GM19240 (cell line): ENCODE data around the gene SLCO4A1.

Source experiments
- DNase-seq: peaks from one replicate; pipeline ENCODE4 v3.0.0; 2011; ENCODE audit warnings: low spot score; ENCODE audit not compliant: insufficient read length

The SLCO4A1 gene, protein sequence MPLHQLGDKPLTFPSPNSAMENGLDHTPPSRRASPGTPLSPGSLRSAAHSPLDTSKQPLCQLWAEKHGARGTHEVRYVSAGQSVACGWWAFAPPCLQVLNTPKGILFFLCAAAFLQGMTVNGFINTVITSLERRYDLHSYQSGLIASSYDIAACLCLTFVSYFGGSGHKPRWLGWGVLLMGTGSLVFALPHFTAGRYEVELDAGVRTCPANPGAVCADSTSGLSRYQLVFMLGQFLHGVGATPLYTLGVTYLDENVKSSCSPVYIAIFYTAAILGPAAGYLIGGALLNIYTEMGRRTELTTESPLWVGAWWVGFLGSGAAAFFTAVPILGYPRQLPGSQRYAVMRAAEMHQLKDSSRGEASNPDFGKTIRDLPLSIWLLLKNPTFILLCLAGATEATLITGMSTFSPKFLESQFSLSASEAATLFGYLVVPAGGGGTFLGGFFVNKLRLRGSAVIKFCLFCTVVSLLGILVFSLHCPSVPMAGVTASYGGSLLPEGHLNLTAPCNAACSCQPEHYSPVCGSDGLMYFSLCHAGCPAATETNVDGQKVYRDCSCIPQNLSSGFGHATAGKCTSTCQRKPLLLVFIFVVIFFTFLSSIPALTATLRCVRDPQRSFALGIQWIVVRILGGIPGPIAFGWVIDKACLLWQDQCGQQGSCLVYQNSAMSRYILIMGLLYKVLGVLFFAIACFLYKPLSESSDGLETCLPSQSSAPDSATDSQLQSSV

DNA sequence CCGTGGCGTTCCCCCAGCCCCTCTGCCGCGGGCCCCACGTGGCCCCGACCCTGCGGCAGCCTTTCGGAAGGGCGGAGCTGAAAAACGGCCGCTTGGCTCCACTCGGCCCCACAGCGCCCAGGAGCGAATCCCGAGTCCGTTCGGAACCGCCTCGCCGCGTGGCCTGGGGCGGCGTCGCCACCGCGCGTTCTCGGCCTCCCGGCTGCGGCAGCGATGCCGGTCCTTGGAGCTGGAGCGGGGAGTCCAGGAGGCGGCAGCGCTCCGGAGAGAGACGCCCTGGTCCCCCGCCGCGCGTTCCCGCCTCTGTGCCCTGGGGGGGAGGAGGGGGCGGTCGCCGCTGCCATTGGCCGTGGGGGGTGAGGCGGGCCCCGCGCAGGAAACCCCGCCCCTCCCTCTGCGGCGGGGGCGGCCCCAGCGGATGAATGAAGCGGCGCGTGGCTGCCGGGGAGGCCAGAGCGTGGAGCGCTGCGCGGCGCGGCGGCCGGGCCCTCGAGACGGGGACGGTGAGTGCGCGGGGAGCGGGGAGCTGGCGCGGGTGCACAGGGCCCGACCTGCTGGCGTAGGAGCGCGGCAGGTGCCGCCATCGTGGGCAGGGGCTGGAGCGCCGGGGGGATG lies at the start of gene SLCO4A1:
TSS of gene SLCO4A1 (plus strand) at position 453 of the 615 bp plus-strand sequence. CDS start 13,952 bp downstream, outside the sequence.
- DNase-seq, result peak; percentile 85

DNA sequence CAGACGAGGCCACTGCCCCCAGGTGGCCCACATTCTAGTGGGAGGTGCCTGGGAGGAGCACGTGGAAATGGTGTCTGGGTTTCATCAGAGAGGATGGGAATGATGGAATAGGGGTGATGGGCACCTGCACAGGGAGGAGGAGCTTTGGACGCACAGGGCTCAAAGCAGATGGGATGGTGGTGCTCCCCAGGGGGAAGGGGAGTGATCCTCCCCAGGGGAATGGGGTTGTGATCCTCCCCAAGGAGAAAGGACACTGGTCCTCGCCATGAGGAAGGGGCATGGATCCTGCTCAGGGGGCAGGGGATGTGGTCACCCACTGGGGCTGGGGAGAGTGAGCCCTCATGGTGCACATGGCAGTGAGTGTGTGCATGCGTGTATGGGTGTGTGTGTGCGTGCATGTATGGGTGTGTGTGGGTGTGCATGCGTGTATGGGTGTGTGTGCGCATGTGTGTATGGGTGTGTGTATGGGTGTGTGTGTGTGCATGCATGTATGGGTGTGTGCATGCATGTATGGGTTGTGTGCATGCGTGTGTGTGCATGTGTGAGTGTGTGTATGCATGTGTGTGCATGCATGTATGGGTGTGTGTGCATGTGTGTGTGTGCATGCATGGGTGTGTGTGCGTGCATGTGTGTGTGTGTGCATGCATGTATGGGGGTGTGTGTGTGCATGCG lies 49.7 kb upstream of the SLCO4A1 start:
- no peak for DNase-seq

DNA sequence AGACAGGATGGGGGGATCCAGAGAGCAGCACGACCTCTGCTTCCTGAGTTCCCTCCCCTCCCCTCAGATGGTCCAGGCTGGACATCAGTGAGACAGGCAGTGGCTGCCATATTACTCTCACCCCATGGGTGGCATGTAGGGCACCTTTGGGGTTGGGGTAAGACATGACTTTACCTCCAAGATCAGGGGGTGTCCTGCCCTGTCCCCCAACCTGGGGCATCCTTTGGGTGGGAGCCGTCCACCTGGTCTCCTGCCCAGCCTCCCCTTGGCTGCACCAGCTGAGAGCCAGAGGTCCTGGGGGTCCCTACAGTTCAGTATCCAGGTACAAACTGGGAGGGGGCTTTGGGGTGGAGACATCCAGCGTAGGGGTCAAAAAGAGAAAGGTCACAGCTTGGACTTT lies 48.7 kb upstream of the SLCO4A1 start:
- DNase-seq, result no peak

DNA sequence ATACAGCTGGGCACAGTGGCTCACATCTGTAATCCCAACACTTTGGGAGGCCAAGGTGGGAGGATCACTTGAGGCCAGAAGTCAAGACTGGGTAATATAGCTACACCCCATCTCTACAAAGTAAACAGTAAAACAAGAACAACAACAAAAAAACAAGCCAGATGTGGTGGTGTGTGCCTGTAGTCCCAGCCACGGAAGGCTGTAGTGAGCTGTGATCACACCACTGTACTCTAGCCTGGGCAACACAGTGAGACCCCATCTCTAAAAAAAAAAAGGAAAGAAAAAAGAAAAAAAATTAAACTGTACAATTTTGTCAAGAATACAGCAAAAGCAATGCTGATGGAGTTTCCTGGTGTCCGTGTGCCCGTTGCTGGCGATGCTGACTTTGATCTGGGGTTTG lies 47.2 kb upstream of the SLCO4A1 start:
- DNase-seq, result no peak

DNA sequence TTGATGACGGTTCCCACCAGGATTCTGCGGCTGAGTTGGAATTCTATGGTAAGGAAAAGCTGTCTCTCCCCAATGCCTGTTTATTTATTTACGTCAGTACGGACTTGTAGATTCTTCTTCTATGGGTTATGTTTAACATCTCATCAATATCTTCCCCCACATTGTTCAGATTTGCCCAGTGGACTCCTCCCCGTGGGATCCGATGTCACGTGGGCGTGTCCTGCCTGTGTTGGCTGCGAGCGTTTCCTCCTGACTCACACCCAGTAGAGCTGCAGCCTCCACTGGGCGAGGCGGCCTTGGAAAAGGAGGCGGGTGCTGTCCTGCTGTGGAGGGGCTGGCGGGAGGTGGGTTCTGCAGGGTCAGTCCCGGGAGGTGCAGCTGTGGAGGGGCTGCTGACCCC lies 46.8 kb upstream of the SLCO4A1 start:
- DNase-seq, result no peak

DNA sequence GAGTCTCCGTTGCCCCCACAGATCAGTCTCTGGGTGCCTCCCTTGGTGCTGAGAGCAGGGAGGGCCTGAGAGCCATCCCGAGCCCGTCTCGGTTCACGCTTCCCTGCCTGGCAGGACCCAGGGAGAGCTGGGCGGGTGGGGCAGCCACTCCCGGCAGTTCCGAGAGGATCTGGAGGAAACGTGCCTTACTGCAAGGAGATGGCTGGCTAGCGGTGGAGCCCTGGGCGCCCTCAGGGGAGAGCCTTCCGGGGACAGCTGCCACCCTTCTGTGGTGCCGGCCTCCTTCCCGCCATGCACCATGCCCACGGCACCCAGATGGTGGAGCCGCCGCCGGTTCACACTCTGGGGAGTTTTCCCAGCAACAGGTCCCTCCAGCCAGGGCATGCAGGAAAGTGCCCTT lies 45.8 kb upstream of the SLCO4A1 start:
- no peak for DNase-seq

DNA sequence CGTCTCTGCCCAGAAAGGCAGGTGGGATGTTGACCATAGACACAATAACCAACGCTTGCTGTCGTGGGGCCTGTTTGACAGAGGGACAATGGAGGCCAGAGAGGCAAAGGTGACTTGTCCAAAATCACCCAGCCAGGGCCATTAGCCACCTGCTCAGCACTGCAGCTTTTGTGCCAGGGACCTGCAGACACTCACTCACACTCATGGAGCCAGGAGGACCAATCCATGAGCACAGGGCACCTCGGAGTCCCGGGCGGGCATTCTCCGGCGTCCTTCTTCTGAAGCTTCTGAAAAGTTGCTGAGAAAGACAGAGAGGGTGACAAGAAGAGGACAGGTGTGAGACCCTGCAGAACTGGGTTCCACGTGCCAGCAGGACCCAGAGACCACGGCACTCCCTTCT lies 45.4 kb upstream of the SLCO4A1 start:
- DNase-seq, result no peak

DNA sequence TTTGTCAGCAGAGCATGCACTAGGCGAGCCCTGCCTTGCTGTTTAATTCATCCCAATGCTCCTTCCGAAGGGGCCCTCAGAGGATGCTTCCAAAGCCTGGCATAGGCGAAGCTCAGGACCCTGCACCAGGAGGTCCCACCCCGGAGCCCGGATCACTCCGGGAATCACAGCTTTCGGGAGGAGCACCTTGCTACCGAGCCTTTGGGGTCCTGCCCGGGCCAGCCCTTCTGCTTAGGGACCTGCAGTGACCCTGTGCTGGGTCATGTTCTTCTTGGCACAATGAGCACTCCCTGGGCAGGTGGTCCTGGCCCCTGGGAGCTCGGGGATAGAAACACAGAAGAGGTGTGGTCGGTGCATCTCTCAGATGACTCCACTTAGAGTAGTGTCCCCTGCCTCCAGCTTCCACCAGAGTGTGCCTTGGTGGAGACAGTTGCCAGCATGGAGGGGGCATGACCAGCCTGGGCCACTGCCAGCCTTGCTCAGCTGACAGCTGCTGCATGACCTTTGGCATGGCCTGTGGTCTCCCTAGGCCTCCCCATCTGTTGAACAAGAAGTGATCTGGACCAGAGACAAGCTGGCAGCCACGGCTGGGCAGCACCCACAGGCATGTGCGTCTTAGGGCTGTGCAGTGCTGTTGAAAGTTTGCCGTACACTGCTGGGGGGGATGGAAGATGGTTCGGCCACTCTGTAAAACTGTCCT lies 44.7 kb upstream of the SLCO4A1 start:
- no peak for DNase-seq

DNA sequence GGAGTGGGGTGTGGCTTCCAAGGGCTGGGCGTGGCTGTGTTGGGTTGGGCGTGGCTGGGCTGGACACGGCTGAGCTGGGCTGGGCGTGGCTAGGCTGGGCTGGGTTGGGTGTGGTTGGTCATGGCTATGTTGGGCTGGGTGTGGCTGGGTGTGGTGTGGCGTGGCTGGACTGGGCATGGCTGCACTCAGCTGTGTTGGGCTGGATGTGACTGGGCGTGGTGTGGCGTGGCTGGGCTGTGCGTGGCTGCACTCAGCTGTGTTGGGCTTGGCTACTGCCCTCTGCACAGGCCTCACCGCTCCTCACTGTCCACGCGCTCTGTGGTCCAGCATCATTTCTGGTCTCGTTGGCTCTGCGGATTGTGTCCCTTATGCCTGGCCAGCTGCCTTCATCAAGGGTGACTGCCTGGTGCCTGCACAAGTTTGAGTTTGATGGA lies 43.5 kb upstream of the SLCO4A1 start:
- DNase-seq, result no peak

DNA sequence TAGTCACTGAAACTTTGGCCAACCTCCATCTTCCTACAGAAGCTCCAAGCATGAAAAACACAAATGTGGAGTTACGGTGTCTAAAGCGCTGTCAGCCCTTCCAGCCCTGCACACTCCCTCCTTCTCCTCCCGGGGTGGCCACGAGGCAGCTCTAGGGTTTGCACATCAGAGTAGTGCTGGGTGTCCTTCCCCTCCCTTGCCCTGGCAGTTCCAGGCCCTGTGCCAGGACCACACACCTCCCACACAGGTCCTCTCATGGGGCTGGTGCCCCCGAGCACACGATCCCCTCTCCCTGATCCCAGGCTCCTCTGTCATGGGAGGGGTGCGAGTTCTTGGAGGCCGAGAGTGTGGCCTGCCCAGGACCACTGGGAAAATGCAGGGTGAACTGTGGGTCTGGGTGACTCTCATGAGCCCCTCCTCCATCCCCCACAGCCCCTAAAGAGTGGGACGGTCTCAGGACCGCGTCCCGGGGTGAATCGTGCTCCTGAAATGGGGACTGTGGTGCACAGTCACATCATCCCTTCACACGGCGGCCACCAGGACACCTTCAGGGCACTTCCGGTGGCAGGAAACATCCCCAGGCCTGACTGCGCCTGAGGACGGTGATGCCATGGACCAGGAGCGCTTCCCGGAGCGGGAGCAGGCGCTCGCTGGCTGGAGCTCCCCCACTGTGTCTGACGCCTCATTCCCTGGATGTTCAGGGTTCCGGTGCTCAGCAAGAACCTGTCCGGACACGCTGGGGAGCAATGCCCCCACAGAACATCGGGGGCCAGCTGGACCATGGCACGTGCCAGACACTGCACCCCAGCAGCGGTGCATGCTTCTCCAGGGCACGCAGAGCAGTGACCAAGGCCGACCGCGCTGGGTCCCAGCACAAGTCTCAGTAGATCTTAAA lies 42.8 kb upstream of the SLCO4A1 start:
- DNase-seq, result no peak

DNA sequence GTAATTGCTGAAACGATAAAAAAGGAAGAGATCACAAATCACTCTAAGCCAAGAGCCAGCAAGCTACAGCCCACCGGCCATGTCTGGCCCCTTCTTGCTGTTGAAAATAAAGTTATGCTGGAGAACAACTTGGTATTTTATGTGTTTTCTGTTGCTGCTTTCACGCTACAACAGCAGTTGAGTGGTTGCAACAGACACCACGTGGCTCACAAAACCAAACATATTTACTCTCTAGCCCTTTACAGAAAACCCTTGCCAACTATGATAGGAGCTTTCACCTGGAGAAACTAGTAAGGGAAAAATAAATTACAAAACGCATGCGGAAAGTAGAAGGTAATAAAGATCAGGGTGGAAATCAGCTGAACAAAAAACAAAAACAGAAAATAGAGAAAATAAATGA lies 41.1 kb upstream of the SLCO4A1 start:
- DNase-seq, result no peak

DNA sequence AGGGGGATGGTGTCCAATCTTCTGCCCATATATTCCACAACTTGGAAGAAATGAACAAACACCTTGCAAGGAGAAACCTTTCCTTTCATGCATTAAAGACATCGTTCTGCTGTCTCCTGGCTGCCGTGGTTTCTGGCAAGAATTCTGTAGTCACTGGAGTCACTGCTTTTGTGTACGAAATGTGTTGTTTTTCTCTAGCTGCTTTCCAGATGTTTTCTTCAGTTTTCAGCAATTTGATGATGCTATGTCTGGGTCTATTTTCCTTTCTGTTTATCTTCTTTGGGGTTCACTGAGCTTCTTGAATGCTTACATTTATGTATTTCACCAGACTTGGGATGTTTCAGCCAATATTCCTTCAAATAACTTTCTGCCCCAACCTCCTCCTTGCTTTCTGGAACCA lies 40.6 kb upstream of the SLCO4A1 start:
- DNase-seq, result no peak

DNA sequence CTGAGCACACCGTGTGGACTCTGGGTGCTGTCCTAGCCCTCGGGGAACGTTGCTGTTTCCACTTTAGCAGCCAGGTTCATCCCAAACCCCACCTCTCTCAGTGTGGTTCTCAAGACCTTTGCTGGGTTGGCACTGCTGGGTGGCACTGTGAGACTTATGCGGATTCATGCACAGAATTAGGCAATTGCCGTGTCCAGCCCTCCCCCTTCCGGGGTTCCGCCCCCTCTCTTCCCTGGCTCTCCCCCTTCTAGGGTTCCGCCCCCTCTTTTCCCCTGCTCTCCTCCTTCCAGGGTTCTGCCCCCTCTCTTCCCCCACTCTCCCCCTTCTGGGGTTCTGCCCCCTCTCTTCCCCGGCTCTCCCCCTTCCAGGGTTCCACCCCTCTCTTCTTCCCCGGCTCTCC lies 39.8 kb upstream of the SLCO4A1 start:
- no peak for DNase-seq

DNA sequence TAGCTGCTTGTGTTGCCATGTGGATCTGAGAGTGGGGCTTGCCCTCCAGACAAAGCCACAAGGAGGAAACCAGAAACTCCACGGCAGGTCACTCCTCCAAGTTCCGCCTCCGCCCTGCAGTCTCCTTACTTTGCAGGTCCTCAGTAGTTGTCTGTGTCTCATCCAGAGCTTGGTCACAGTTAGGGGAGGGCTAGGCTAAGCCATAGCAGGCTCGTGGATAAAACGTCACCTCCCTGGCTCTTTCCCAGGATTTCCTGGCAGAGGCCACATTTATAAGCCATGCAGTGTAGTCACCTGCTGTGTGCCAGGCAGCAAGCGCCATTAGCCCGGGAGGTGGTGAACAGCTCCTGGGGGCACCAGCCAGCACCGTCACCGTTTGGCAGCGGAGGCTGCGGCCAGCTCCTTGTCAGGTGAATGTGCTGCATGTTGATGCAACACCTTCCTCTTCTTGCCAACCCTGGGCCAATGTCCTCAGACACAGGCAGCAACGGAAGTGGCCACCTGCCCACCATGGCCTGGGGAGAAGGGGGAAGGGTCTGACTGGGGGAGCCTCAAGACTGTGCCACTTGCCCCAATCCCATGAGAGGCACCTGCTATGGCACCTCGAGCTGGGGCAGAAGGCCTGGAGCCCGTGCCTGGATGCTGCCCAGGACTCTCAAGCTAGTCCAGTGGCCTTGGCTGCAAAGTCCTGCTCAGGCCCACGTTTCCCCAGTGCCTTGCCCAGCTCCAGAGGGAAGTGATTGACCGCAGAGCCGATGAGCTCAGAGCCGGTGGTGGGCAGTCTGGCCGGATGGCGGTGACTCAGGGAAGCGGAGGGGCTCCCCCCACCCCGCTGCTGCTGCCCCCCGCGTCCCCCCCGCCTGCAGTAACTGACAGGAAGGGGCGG lies 39.0 kb upstream of the SLCO4A1 start:
- DNase-seq, result no peak

DNA sequence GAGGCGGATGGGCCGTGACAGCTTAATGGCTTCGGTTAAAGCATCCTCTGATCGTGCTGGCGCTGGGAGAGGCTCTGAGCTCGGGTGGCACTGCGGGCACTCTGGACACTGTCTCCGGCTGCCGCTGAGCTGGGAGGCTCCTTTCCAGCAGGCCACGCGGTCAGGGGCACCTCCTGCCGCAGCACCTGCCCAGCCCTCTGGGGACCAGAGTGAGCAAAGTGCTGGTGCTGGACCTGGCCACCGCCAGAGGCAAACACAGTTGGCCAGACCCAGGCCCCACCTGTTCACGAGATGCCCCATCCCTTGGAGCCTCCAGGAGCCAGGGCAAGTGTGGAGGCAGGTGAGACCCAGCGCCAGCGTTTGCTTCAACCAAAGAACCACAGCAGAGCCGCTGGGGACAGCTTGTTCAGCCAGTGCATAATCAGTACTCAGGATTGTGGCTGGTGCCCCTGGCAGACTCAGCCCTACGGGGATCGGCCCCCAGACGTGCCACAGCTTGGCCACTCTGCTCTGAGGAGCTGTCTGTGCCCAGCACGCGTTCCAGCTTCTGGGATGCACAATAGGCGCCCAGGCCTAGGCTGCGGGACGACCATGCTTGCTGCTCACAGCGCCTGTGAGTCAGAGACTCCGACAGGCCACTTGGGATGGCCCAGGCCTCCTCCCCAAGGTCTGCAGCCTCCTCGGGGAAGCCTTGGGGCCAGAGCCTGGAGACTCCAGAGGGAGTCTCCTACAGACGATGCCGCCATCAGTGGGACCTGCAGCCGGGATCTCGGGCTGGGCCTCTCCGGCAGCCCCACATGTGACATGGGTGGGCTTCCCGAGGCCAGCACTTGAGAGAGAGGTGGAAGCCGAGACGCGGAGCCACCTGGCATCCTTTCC lies 38.2 kb upstream of the SLCO4A1 start:
- no peak for DNase-seq

DNA sequence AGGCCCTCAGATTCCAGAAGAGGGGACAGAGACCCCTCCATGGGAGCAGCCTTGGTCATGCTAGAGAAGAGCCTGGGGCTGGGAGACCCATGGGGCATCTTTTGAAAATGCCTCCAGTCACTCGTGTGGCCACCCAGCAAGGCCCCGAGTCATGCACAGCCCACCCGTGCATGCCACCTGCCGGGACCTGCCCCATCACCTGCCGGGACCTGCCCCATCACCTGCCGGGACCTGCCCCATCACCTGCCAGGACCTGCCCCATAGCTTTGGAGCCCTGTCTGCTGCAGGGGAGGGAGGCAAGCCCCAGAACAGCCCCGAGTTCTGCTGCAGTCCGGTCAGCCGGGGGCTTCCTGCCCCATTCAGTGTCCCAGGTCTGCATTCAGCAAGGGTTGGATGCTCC lies 37.5 kb upstream of the SLCO4A1 start:
- no peak for DNase-seq

DNA sequence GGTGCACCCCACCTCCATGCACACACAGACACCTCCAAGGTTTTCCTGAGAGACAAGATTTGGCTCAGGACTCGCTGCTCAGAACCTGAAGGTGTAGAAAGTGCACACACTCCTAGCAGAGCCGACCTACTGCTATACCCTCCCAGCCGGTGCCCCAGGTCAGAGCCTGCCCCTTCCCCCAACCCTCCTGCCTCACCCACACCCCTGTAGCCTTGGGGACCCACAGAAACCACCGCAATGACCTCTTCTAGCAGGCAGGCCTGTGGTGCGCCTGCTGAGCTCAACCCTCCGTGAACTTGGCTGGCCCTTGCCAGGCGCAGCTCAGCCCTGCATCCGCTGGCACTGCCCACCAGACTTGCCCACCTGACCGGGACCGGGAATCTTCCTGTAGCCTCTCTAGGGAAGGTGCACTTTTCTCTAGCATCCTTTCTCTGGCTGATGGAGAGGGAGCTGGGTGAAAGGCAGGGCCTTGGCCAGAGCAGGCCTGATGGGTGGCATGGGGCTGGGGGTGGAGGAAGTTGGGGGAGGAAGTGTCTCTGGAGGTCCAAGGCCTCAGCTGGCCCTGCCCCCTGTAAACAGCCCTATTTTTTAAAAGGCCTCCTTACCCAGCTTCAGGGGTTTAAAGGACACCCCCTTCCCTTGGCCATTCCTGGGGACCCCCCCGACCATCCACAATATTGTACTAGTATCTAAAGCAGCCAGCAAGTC lies 36.9 kb upstream of the SLCO4A1 start:
- DNase-seq, result no peak

DNA sequence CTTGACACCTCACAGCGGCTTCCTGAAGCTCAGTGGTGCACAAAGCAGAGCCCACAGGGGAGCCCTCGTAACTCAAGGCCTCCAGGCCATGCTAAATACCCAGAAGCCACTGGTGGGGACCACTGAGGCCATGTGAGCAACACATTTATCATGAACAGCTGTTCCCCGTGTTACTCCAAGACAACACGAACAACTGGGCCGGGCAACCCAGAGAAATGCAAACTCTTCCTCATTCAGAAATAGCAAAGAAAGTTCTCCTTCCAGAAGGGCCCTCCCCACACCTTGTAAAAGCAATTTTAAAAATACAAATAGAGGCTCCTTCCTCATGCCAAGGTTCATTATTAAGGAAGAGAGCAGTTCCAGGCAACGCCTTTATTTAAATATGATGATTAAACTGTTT lies 36.3 kb upstream of the SLCO4A1 start:
- DNase-seq, result no peak
